Ecto neural progenitor cell (in vitro differentiated cells): Measurements from ENCODE around the gene PAK2.
"Not testable (repeated sequence)": the region's sequence is repeated elsewhere in the genome, so short reads cannot be mapped to it uniquely, and the experiment has no call there.

Experiments
- DNase-seq: peaks from one replicate; pipeline ENCODE4 v3.0.0-alpha.2; 2018; ENCODE audit warnings: low spot score

The PAK2 gene

DNA sequence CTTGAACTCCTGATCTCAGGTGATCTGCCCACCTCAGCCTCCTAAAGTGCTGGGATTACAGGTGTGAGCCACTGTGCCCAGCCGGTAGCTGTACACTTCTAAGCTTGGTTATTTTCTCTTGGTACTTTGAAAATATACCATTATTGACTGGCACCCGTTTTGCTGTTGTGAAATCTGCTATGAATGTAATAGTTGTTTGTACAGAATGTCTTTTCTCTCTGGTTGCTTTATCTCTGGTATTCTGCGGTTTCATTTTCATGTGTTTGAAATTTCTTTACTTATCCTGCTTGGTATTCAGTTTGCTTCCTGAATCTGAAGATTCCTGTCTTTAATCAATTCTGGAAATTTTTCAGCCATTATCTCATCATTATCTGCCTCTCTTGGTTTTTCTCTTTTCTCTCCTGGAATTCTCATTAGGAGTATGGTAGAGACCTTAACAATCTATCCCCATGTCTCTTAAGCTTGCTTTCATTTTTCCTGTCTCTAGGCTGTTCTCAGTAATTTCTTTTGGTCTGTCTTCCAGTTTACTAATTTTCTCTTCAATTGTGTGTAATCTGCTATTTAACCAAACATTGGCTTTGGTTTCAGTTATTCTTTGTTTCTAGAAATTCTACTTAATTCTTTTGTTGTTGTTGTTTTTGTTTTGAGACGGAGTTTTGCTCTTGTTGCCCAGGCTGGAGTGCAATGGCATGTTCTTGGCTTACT lies 2.8 kb upstream of the PAK2 start:
- no peak for DNase-seq

DNA sequence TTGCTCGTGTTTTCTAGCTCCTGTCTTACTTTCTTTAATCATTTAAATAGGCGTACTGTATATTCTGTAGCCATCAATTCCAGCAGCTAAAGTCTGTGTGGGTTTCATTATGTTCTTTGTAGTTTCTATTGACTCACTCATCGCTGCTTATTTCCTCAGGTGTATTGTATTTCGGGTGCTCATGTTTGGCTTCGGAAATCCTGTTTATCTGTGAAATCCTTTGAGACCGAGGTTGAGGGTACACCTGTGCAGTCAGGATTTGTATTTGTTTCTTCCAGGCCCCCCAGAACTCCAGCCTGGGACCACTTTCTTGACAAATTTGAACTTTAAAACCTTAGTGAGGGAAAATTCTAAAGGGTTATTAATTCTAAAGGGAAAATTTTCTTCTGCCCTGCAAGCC lies 2.0 kb upstream of the PAK2 start:
- DNase-seq, result no peak

DNA sequence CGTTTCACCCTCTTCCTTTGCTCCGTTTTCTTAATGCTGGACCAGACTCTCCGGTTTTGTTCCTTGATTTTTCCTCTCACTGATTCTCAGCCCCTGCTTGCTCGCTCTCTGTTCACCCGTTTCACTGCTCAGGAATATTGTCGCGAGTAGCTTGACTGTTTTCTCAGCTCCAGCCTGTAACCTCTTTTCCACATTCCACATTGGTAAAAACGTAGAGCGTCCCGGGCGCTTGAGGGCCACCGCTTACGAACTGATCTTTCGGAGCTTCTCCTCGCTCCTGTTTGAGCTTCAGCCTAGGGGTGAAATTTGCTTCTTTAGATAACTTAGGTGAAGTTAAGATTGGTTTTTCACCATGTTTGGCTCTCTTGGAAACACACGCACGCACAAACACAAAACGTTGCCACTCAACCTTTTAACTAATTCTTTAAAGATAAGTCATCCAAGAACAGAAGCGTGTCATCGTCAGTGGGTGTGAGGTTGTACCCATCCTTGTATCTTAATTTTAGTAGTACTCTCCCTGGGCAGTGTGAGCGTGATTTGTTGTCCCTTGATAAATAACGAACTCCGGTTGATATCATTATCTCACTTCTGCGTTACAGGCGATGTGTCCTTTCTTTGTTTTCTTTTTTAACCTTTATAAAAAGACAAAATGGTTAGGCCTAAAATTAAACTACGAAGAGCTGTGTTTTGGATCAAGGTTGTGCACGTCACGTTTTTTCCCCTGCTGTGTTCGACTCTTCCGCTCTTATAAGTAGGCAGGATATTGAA lies 1.0 kb downstream of the PAK2 start:
- DNase-seq, result no peak

DNA sequence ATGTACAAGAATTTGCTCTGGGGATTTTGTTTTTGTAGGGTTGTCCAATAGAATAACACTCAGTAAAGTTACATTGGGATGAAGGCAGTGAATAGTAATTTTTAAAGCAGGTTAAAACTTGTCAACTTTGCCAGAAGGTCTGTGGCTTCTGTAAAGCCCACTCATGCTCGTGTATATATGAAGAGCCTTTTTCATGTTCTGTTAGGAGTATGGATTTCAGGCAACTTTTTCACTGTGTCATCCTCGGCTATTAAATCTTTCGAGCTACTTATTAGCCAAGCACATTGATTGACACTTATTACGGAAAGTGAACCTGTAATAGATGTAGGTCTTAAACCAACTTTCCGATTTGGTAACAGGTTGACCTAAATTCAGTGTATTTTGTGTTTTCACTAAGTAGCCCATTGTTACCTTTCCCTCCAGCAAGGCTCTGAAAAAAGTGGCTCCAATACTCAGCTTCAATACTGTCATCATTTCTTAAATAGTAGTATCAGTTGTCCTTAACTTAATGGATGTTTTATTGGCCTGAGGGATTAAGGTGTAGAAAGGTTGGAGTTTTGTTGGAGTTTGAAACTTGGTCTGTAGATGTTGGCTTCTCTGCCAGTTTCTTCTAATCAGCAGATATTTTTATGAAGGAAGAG lies 1.7 kb downstream of the PAK2 start:
- DNase-seq, result no peak

DNA sequence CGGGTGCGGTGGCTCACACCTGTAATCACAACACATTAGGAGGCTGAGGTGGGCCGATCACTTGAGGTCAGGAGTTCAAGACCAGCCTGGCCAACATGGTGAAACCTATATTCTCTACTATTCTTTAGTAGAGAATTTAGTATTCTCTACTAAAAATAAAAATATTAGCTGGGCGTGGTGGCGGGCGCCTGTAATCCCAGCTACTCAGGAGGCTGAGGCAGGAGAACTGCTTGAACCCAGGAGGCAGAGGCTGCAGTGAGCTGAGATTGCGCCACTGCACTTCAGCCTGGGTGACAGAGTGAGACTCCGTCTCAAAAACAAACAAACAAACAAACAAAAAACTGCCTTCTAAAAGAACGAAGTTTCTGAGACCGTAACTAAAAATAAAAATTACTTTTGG lies 3.9 kb downstream of the PAK2 start:
- not testable (repeated sequence) for DNase-seq

DNA sequence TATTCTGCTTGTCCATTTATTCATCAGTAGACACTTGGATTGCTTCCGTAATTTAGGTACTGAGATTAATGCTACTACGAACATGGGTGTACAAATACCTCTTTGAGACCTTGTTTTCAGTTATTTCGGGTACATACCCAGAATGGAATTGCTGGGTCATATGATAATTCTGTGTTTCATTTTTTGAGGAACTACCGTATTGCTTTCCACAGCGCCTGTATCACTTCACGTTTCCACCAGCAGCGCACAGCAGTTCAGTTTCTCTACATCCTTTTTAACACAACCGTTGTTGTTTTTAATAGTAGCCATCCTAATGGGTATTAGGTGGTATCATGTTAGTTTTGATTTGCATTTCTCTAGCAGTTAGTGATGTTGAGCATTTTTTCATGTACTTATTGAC lies 9.5 kb downstream of the PAK2 start:
- DNase-seq, result no peak

DNA sequence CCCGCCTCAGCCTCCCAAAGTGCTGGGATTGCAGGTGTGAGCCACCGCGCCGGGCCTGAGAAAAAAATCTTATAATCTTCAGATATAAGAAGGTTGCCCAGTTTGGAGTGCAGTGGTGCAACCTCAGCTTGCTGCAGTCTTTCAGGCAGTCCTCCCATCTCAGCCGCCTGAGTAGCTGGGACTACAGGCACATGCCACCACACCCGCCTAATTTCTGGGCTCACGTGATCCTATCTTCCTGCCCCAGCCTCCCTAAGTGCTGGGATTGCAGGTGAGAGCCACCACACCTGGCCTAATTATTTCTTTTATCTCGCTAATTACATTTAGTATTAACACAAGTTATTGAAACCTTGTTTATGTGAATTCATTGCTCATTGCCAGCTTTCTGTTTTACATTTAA lies 13.5 kb downstream of the PAK2 start:
- no peak for DNase-seq

DNA sequence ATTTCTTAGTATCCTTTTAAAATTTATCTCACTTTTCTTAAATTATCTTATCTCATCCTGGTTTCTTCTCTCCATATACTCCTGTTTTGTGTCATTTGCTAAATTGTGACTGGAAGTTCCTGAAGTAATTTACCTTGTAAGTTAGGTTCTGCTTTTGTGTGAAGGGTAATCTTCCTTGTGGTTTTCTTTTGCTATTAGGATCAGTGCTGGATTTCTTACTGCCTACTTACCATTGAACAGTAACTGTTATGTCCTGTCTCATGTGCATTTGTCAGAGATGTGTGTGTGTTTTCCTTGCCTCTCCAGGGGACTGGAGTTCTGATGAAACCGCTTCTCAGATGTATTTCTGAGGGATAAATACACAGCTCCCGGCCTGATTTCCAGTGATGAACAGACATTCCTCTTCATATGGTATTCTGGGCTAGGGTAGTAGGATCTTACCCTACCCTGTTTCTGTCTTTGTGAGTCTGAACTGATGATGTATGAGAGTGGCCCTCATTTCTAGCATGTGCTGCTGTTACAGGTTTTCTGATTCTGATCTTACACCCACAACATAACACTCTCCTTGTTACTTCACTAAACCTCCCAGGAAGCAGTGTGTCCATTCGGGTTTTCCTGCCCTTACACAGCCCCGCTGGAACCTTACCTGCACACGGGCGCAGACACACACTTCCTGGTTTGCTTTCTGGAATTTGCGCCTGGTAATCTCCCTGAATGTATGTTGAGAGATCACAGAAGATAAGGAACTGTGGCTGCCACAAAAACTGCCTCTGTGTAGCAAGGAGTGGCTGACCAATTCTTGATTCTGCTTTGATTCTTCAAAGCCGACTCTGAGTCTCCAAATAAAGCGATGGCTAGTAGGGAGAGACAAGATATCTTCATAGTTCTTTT lies 14.7 kb downstream of the PAK2 start:
- no peak for DNase-seq

DNA sequence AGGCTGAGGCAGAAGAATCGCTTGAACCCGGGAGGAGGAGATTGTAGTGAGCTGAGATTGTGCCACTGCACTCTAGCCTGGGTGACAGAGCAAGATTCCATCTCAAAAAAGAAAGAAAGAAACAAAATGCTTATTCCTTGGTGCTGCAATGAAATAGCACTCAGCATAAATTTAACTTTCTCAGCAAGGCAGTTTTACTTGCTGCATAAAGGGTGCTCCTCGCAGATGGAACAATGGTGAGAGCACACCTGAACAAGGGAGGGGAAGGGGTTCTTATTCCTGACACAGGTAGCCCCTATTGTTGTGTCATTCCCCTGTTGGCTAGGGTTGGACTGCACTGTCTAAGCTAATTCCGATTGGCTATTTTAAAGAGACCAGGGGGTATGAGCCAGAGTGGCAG lies 17.1 kb downstream of the PAK2 start:
- DNase-seq, result no peak

DNA sequence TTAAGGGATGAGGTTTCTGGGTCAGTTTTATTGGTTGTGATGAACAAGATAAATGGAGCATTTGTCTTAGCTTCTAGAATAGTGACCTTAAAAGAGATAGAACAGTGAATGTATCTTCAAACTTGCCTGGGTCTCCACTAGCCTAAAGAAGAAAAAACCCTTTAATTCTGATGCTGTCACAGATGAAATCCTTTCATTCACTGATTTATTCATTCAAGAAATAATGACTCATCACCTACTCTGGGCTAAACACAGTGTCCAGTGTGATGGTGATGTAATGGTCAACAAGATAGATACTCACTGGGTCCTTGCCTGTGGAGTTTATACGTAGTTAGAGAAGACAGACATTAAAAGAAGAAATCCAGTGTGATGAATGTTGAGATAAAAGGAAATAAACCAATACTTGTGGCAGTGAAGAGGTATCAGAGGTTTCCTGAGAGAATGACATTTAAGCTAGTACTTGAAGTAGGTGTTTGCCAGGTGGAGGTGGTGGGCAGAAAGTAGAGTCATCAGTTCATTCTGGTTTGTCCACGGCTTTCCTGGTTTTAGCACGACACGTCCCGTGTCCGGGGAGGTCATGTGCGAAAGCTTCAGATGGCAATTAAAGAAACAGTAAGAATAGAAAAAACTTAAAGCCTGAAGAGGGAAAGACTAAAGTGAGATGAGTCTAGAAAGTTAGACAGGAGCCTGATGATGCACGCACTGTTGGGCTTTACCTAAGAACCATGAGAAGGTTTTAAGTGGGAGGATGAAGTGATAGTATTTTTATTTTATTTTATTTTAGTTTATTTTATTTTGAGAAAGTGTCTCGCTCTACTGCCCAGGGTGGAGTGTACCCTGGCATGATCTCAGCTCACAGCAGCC lies 18.5 kb downstream of the PAK2 start:
- DNase-seq, result no peak

DNA sequence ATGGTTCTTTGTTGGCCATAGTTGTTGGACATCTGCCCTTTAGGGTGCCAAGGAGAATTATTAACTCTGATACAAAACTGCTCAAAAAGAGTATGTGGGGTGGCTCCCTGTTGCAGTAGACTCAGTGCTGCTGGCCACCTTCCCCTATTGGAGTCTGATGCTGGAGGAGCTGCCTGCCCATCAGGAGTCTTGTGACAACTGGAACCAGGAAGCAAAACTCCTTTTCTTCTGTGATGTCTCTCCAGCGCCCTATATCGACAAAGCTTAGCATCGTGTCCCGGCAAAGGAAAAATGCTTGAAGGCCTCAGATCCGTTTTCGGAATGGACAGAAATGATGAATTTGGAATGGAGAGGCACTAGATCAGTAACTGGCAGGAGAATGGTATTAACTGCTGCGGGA lies 23.5 kb downstream of the PAK2 start:
- no peak for DNase-seq

DNA sequence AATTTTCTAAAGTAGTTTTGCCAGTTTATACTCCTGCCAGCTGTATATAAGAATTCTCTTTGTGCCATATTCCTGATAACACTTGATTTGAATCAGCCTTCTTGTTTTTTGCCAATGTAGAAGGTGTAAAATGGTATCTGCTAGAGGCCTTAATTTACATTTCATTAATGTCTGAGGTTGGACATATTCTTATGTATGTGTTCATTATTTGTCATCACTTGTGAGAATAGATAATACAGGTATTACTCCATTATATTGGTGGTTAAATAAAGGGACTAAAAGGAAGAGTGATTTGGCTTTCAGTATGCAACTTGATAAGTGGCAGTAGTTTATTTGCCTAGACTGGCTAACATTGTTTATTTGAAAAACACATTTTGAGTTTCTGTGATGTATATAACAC lies 25.8 kb downstream of the PAK2 start:
- DNase-seq, result no peak

DNA sequence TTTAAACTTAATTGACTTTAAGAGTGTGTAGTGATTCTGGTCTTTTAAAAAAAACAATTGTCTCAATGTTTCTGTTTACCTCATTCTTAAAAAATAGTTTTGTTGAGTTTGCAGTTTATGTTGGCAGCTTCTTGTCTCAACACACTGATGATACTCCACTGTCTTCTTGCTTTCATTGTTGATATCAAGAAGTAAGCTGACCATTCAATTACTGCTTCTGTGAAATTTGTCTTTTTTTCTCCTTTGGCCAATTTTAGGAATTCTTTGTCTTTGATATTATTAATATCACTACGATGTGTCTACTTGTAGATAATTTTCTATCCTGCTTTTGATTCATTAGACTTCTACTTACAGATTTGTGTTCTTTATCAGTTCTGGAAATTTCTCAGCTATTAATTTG lies 31.4 kb downstream of the PAK2 start:
- DNase-seq, result no peak

DNA sequence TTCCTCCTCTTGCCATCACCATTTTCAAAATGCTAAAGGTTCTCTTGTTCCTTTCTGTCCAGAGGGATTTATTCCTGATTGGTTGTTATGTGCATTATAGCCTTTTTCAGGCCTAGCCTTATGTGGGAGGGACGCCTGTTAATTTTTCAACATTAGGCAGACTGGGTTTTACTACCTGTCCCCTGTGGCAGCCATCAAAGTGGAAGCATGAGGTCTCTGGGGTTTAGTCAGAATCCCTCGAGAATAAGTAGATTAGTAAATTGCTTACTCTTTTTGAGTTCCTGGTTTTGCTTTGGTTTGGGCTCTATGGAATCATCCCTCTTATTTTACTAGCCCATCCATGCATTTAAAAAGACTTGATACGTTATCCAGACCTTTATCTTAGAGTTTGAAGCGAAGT lies 32.4 kb downstream of the PAK2 start:
- DNase-seq, result no peak

DNA sequence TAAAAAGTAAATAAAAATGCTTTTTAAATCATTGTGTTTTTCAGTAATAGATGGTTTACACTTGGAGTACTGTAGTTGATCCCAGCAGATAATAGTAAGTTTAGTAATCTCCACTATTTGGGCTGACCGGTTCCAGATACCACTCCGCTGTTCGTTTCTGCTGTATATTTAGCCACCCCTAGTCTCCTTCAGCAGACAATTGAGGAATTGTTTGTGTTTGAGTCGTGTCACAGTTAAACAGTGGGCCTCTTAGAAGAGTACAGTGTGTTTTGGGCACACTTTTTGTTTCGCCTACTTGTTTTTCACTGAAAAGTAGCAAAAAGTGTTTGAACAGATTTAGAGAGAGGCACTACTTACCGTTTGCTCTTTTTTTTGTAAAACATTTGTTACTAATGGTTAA lies 33.2 kb downstream of the PAK2 start:
- no peak for DNase-seq

DNA sequence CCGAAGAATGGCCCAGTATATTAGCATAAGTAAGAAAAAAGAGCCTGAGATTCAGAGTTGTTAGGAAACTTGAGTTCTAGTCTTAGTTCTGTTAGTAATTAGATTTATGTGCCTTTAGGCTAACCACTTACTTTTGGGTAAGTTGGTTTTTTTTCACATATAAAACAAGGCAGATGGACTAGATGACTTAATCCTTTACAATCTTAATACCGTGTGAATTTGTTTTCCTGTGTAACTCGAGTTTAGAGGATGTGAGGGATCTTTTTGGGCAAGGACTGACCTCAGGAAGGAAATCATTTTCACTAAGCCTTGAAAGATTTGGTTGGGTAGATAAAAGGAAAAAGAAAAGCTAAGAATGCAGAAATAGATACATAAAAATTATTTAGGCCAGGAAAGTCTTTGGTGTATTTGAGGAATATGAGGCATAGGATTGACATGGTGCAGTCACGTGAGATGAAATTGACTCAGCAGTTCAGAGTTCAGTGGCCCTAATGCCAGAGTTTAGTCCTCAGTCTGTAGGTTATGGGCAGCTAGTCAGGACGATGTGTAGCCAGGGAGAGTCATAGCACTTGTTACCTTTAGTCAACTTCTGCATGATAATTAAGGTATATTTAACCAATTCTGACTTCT lies 34.6 kb downstream of the PAK2 start:
- no peak for DNase-seq

DNA sequence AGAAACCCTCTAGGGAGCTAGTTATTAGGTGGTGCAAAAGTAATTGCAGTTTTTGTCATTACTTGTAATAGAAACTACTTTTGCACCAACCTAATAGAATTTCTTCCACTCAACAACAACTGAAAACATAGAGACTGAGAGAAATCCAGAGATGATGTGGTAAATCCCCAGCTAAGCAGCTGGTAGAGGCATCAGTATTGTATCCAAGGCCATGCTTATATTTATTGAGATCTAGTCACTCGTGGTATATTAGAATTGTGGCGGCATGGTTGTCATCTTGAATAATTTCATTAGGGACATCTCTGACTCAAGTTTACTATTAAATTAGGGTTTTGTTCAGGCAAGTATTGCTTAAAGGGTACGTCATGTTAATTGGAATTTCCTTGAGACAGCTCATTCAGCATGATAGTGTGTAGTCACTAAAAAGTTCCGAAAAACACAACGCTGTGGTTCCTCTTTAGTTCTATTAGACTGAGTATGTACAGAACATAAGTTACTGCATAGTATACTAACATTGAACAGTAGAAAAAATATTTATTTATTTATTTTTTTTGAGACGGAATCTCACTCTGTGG lies 35.3 kb downstream of the PAK2 start:
- no peak for DNase-seq

DNA sequence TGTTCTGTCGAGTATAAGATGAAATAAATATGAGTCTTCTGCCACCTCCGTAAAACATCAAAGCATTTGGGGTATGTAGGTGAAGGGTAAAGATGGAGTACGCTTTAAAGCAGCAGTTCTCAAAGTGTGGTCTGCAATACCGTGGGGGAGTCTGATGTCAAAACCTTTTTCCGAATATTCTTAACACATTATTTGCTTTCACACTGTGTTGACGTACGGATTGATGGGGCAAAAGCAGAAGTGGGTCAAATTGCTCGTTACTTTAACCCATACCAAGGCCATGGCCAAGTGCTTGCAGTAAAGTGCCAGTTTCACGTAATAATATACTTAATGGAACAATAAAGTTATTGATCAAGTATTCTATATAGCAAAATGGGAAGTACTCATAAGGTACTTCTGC lies 36.3 kb downstream of the PAK2 start:
- DNase-seq, result no peak

DNA sequence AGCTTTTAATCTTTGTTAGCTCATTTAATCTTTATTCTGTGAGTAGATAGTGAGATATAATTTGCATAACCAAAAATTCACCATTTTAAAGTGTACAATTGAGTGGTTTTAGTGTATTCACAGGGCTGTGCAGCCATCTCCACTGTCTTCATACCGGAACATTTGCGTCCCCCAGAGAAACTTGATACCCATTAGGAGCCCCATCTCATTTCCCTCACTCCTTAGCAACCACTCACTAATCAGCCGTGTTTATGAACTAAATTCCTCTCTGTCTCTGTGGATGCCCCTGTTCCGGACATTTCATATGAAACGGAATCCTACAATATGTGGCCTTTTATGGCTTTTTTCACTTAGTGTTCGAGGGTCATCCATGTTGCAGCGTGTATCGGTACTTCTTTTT lies 38.2 kb downstream of the PAK2 start:
- no peak for DNase-seq

DNA sequence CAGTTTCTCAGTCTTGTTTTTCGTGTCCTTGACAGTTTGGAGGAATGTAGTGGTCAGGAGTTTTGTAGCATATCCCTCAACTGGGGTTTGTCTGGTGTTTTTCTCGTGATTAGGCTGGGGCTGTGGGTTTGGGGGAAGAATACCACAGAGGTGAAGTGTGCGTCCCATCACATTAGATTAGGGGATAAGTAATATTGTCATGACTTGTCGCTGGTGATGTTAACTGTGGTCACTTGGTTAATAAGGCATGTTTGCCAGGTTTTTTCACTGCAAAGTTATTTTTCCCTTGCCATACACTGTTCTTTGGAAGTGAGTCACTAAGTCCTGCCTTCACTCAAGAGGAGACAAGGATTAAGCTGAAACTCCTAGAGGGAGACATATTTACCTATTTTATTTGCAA lies 39.1 kb downstream of the PAK2 start:
- DNase-seq, result no peak

DNA sequence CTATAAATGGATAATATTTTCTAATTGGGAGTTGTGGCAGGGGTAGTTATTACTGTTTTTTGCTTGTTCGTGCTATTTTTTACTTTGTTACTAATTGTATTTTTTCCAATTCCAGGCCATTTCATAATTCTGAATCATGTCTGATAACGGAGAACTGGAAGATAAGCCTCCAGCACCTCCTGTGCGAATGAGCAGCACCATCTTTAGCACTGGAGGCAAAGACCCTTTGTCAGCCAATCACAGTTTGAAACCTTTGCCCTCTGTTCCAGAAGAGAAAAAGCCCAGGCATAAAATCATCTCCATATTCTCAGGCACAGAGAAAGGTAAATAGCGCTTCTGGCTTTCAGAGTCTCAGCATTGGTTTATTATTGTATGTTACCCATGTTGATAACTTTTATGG lies 42.9 kb downstream of the PAK2 start:
- no peak for DNase-seq
